Measurements from ENCODE around the gene IL4I1. TPM values are rescaled to one million over a fixed set of nuclear protein-coding genes. Genes with fewer than 3 reads are reported as not detected.
A peak's percentile ranks its signal among the peaks of the same experiment; 100 is the strongest.

Gene IL4I1
- total and polyA plus RNA-seq, 2 donors (not counting 1 experiment from before 2014, with no cell fraction given): 0.48 to 3.1 TPM

DNA sequence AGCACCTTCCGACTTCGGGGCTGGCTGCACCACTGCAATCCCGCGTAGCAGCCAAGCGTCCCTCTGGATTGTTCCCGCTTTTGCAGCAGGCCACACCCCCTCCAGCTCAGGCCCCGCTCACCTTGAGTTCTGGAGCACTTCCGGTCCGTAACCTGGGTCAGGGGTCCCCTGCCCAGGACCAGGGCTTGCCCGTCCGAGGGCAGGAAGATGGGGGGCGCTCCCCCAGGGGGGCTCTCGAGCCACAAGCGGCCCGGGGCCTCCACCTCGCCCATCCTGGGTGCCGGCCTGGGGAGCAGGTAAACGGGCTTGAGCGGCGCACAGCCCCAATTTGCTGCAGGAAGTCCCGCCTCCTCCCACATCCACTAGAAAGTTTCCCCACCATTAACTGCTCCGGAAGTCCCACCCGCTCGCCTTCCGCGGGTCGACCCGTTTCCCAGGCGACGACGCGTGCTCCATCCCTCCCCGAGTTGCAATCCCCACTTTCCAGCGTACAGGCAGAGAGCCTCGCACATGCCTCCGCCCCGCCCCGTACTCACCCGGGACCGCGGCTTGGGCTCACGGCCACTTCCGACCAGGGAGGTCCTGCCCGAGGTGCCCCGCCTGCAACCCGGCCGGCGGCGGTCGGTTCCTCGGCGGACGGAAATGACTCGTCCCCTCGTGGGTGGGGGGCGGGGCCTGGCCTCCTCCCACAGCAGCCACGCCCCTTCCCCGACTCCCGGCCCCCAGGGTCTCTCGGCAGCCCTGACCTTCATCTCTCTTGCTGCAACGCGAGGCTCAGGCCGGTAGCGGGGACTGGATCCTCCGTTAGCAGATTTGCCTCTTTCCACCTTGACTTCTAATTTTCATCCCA is 29.5 kb downstream of the IL4I1 start, which contains the start of gene PNKP:
Gene PNKP, minus strand, starts transcription at position 644 of the 850 bp plus-strand sequence. Its CDS starts 372 bp downstream, at position 272.
- peaks cover 50% of the 10 kb centered on the region for H3K4me1 Mint-ChIP-seq

More for the DNA sequence above, 29.5 kb downstream of the IL4I1 start, which contains the start of gene PNKP:
- H2AFZ ChIP-seq (ENCODE audit: insufficient read depth, low read depth, low read length, poor library complexity, severe bottlenecking): peak within 1 kb of the TSS; percentile 94
- H3K27ac ChIP-seq (ENCODE audit: low read length in 2 of 2): peak within 1 kb of the TSS; percentile 97 to 98
- DNase-seq: peak; percentile 95
- under 1% methylated on average over 63 of the region's 65 CpGs for whole genome bisulfite sequencing (ENCODE audit: insufficient coverage)
- peaks cover 0 to 29% of the 10 kb centered on the region in 2 experiments for H3K36me3 ChIP-seq (replicated peaks in 1 of 2; ENCODE audit: control extremely low read depth in 1 of 2, control insufficient read depth in 1 of 2, extremely low read depth in 1 of 2, insufficient read depth in 2 of 2, low read length in 1 of 2)
- intact Hi-C loops (cut with micrococcal nuclease): loop anchor here (1.0 to 2.0 kb wide), 4 partner anchors 17 to 226 kb away; partner anchors contain the start of genes FUZ and RRAS
- peak within 1 kb of the TSS; percentile 82 for H3K4me2 ChIP-seq (replicated peaks; ENCODE audit: low read depth, low read length, poor library complexity, severe bottlenecking)
- peak within 1 kb of the TSS; percentile 81 for H3K9ac ChIP-seq (ENCODE audit: low read length)
- peaks cover 45% of the 10 kb centered on the region for H3K79me2 ChIP-seq (ENCODE audit: control insufficient read depth, insufficient read depth, low read length)
- ChIA-PET POLR2A (interaction anchor here (0.6 to 5.0 kb wide), 9 partner anchors 10 to 415 kb away, joined by 3 to 40 read pairs (median 4); partner anchors contain the start of genes AKT1S1, ATF5, NUP62 and PTOV1), CTCF (interaction anchor here (0.6 to 1.1 kb wide), 3 partner anchors 76 to 167 kb away, joined by 3 to 4 read pairs (median 4); no protein-coding TSS in a partner anchor)
- H4K20me1 ChIP-seq (ENCODE audit: control insufficient read depth, insufficient read depth, low read length, poor library complexity, severe bottlenecking): peaks cover 38% of the 10 kb centered on the region
- H3K4me3 ChIP-seq (ENCODE audit: control extremely low read depth in 1 of 5, extremely low read depth in 1 of 5, insufficient read depth in 1 of 5, low read depth in 2 of 5, low read length in 4 of 5): peak within 1 kb of the TSS; percentile 70 to 96 (median 88)
- Mint-ChIP-seq H3K9me3 (ENCODE audit: insufficient read depth) (no peaks in the 10 kb centered on the region), H3K4me3 (no peak within 1 kb of the TSS), H3K27me3 (no peaks in the 10 kb centered on the region), H3K27ac (peak within 1 kb of the TSS; percentile 100)
- H3K9me3 ChIP-seq (ENCODE audit: control extremely low read depth in 1 of 3, control insufficient read depth in 2 of 3, insufficient read depth in 1 of 3, low read length in 2 of 3): peaks cover 0 to 20% (median 0%) of the 10 kb centered on the region in 3 donors
- no peak for TF ChIP-seq EZH2 (IDR thresholded peaks at IDR 0.05; ENCODE audit: borderline replicate concordance, insufficient read depth, low read depth, low read length, poor library complexity, severe bottlenecking)
- TF ChIP-seq, protein P1, sequence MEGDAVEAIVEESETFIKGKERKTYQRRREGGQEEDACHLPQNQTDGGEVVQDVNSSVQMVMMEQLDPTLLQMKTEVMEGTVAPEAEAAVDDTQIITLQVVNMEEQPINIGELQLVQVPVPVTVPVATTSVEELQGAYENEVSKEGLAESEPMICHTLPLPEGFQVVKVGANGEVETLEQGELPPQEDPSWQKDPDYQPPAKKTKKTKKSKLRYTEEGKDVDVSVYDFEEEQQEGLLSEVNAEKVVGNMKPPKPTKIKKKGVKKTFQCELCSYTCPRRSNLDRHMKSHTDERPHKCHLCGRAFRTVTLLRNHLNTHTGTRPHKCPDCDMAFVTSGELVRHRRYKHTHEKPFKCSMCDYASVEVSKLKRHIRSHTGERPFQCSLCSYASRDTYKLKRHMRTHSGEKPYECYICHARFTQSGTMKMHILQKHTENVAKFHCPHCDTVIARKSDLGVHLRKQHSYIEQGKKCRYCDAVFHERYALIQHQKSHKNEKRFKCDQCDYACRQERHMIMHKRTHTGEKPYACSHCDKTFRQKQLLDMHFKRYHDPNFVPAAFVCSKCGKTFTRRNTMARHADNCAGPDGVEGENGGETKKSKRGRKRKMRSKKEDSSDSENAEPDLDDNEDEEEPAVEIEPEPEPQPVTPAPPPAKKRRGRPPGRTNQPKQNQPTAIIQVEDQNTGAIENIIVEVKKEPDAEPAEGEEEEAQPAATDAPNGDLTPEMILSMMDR (IDR thresholded peaks at IDR 0.05): no peak
- no peaks in the 10 kb centered on the region for H3K27me3 ChIP-seq (replicated peaks in 1 of 4; ENCODE audit: control extremely low read depth in 1 of 4, control insufficient read depth in 3 of 4, insufficient read depth in 4 of 4, low read length in 3 of 4)
- H3K4me1 ChIP-seq (ENCODE audit: control insufficient read depth in 2 of 2, insufficient read depth in 2 of 2, low read length in 2 of 2): peaks cover 30 to 50% of the 10 kb centered on the region in 2 donors
- ATAC-seq (ENCODE audit: low read depth): peak; percentile 50

All from B cell (primary cell).